ENCODE data around the gene ELK1. TPM values are rescaled to one million over a fixed set of nuclear protein-coding genes. Genes with fewer than 3 reads are reported as not detected.

Gene ELK1
- total and polyA plus RNA-seq, 2 of the 8 experiments (the other 6 are each of a cell fraction or from before 2014, with no cell fraction given): 31.9 to 42.2 TPM

- Histone ChIP-seq H3K4me2 (ENCODE audit: insufficient read depth in 1 of 2, low read depth in 2 of 2, low read length in 2 of 2) (no peak overlapping the region), H2BK12ac (ENCODE audit: low read depth, low read length) (no peak overlapping the region), H4K5ac (ENCODE audit: insufficient read length, low read depth, low read length) (no peak overlapping the region), H3K27me3 (replicated peaks in 1 of 4; ENCODE audit: control insufficient read depth in 3 of 4, extremely low read depth in 1 of 4, insufficient read depth in 3 of 4, low read length in 3 of 4) (no peaks in the 10 kb centered on the region), H3K18ac (ENCODE audit: extremely low read depth, low read length) (no peak overlapping the region), H4K8ac (ENCODE audit: extremely low read depth, insufficient read depth, low read length) (no peak overlapping the region), H3K14ac (ENCODE audit: insufficient read length) (no peak overlapping the region), H3K27ac (ENCODE audit: low read depth, low read length) (no peak overlapping the region), H2BK15ac (ENCODE audit: low read length) (no peak overlapping the region), H3K4ac (replicated peaks; ENCODE audit: insufficient read length, low read depth, low read length) (no peak overlapping the region), H2AK5ac (ENCODE audit: low read depth, low read length) (no peak overlapping the region), H3K36me3 (ENCODE audit: control insufficient read depth in 2 of 4, insufficient read depth in 4 of 4, low read length in 3 of 4) (no peaks in the 10 kb centered on the region; a peak in 1 of 8 replicates), H3K4me3 (ENCODE audit: extremely low read depth in 1 of 4, insufficient read depth in 2 of 4, low read depth in 3 of 4, low read length in 4 of 4) (no peak overlapping the region), H3K9me3 (ENCODE audit: insufficient read depth in 2 of 2, low read depth in 1 of 2, low read length in 1 of 2) (no peaks in the 10 kb centered on the region), H4K91ac (replicated peaks; ENCODE audit: insufficient read length, low read length) (no peak overlapping the region), H3K4me1 (replicated peaks in 1 of 4; ENCODE audit: control insufficient read depth in 3 of 4, insufficient read depth in 4 of 4, low read length in 3 of 4) (peaks cover 0 to 8% (median 3%) of the 10 kb centered on the region in 4 experiments; a peak in 6 of 7 replicates), H3K56ac (replicated peaks; ENCODE audit: insufficient read length, low read depth, low read length) (no peak overlapping the region), H3K23ac (ENCODE audit: insufficient read length) (no peak overlapping the region), H4K20me1 (replicated peaks in 1 of 2; ENCODE audit: control insufficient read depth in 1 of 2, insufficient read depth in 2 of 2, low read length in 2 of 2) (no peaks in the 10 kb centered on the region), H2BK20ac (ENCODE audit: low read length) (no peak overlapping the region), H2BK120ac (replicated peaks; ENCODE audit: low read depth, low read length) (no peak overlapping the region), H3K9ac (replicated peaks in 1 of 4; ENCODE audit: extremely low read depth in 1 of 4, low read depth in 3 of 4, low read length in 3 of 4) (no peak overlapping the region), H3K23me2 (ENCODE audit: low read depth, low read length) (no peaks in the 10 kb centered on the region), H3K79me2 (ENCODE audit: control insufficient read depth in 1 of 2, insufficient read depth in 2 of 2, low read length in 2 of 2) (no peaks in the 10 kb centered on the region), H2BK5ac (ENCODE audit: low read depth, low read length) (no peak overlapping the region), H2AFZ (ENCODE audit: low read length) (no peak overlapping the region), H3K79me1 (ENCODE audit: low read depth, low read length) (no peaks in the 10 kb centered on the region)
- WGBS, 2 experiments (ENCODE audit: extremely low coverage in 1 of 2, insufficient coverage in 1 of 2, insufficient read length in 1 of 2, insufficient replicate concordance in 2 of 2, low coverage in 1 of 2, low lambda C conversion rate in 2 of 2, missing lambda C conversion rate in 1 of 2): 88% methylated on average over 4 of the region's 4 CpGs; no CpG with 5 or more reads in 1 of the 2 experiments
- ChIA-PET CTCF (ENCODE audit: partially characterized antibody) (interaction anchor here (0.6 to 1.8 kb wide), 3 partner anchors 13 to 109 kb away, joined by 3 to 6 read pairs (median 3); no protein-coding TSS in a partner anchor), POLR2A (ENCODE audit: partially characterized antibody) (no interaction called here)
- DNase-seq (ENCODE audit: low read depth in 1 of 2, low spot score in 2 of 2) (no peak), FAIRE-seq (no peak)
- TF ChIP-seq NRF1 (IDR thresholded peaks at IDR 0.05; ENCODE audit: low read depth, low read length) (no peak), ATF3 (IDR thresholded peaks at IDR 0.05; ENCODE audit: insufficient read depth, low read depth, low read length) (no peak)
Observed at GRCh38 chrX:47610511-47610910, 39.9 kb downstream of the ELK1 start.

All from H1 (cell line).